Right renal pelvis (tissue), 4 donors: ENCODE data around the gene BTLA. TPM values are rescaled to one million over a fixed set of nuclear protein-coding genes. Genes with fewer than 3 reads are reported as not detected.
"Not testable (repeated sequence)": the region's sequence is repeated elsewhere in the genome, so short reads cannot be mapped to it uniquely, and the experiment has no call there.

ENCODE experiments used
- DNase-seq, 4 donors: peaks; one replicate each; pipeline ENCODE4 v3.0.0-alpha.2; 2013; ENCODE audit warnings: low read depth in 4 of 4, low spot score in 3 of 4, missing footprints in 1 of 4
- polyA plus RNA-seq, 4 donors: library from polyadenylated mRNA; unstranded; fragments of 120-200 nt; gene quantifications; one replicate each; pipeline ENCODE4 v1.2.1, GENCODE V29; 2013; ENCODE audit not compliant: insufficient read length in 4 of 4

Gene BTLA
- polyA plus RNA-seq, 4 donors: 0.25 to 0.73 (median 0.37) TPM

DNA sequence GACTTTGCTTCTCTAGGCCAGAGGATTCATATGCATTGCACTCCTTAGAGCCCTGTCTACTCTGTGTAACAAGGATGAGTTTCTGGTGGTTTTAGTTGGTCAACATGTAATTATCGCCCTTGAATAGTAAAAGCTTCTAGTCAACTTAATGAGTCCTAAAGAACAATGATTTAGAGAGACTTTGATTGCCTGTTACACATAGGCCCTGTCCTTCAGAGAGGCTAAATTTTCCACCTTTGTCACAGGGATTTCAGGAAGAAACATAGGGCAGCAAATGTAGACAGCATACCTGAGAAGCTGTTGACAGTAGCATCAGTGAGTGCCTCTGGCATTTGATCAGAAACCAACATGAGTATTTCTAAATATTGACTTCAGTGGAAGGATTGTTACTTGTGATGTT lies 7.1 kb downstream of the BTLA start:
- no peak for DNase-seq

DNA sequence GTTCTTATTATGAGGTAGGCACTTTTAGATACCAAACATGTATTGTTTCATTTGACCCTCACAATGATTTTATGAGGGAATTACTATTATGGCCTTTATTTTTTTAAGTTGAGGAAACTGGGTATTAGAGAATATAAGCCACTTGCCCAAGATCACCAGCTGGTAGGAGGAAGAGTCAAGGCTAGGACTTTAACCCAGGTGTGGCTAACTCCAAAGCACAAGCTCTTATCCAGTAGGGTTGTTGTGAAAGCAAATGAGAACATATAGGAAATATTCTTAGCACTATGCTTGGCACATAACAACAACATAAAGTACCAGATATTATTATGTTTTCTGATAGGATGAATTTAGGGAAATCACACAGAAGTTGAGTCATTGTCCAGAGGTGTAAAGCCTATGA lies 7.9 kb downstream of the BTLA start:
- no peak for DNase-seq

DNA sequence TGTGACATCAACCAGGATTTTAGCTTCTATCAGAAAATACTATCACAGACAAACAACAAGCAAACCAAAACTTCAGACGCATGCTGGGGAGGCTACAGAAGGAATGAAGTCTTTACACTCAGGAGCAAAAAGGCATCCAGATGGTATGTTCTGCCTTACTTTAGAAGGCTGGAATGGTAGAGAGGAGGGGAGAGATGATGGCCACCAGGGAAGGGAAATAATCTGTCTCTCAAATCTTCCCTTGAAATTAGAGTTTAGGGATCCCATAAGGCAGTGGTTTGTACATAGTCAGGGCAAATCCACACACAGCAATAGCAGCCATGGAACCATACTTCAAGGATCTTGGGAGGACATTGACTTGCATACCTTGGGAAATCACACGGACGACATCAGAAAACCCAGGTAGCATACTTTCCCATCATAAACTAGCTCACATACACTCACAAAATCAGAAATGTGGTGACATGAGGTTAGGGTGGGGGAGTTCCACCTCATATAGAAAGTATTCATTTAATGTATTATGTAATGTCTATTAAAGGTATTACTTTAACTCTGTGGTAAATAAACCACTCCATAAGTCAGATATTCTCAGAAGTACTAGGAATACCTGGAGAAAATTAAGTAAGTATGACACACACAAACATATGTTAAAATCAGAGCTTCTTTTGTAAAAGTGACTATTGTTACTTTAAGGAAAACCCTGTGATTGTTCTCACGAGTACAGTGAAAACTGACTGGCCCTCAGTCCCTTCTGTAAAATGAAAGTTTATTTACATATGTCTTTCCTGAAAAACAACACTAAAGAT lies 9.4 kb downstream of the BTLA start:
- no peak for DNase-seq

DNA sequence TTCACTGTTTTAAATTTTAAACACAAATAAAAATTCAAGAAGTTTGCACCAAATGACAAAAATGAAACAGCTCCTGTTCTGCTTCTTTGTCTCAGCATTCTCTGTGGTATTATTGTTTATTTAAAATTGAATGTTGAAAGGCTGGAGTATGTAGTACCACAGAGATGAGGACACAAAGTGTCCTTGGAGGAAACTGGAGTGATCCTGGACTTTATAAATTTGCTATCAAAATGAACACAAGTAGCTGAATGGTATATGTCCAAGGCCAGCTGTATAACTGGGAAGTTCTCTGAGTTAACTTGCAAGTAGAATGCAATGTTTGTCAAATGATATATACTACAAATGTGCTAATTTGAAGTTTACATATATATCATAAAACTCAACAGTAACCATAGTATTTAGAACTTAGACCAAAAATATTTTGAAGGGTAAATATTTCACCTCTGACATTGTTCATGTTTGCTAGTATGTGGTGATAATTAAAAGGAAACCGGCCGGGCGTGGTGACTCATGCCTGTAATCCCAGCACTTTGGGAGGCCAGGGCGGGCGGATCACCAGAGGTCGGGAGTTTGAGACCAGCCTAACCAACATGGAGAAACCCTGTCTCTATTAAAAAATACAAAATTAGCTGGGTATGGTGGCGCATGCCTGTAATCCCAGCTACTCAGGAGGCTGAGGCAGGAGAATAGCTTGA lies 12.3 kb downstream of the BTLA start:
- DNase-seq: no peak

DNA sequence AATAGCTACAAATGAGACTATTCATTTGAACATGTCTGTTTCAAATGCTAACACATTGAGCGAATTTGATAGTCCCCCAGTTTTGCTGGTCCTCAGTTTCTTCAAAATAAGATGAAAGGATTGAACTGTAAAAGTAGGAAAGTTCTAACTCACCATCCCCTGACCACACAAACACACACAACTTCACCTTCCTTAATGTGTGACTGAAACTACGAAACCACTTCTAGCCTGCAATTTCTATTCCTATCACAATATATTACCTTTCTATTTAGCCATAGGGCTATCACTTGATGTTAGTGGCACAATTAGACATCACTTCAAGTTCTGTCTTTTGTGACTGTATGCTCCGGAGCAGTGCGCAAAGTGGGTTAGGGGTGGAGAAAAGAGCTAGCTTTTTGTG lies 14.9 kb downstream of the BTLA start:
- DNase-seq: no peak

DNA sequence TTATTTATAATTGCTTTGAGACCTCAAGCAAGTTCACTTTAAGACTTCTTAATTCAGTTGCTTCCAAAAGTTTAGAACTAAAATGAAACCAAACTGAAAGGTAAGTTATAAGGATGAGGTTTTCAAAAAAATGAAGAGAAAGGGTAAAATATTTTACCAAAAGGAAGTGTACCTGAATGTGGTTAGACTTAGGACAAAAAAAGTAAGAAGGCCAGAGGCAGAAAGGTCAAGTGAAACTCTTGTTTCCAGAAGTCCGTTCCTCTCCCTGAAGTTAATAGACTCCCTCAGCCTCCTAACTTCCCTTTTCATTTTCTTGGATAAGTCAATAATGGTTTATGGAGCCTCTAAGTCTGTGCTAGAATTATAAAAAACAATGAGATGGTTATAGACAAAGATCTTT lies 16.6 kb downstream of the BTLA start:
- no peak for DNase-seq

DNA sequence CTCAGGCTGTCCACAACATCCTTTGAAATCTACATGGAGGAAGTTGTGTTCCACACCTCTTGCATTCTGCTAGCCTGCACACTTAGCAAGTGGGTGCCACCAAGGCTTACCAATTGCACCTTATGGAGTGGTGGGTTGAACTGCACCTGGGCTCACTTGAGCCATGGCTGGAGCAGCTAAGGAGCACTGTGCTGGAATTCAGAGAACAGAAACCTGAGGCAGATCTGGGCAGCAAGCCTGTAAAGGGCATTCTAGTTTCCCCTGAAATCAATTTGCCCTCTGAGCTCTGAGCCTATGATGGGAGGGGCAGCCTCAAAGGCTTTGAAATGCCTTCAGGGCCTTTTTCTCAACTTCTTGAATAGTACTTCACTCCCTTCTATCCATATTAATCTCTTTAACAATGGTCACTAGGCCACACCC lies 18.0 kb downstream of the BTLA start:
- DNase-seq: no peak

DNA sequence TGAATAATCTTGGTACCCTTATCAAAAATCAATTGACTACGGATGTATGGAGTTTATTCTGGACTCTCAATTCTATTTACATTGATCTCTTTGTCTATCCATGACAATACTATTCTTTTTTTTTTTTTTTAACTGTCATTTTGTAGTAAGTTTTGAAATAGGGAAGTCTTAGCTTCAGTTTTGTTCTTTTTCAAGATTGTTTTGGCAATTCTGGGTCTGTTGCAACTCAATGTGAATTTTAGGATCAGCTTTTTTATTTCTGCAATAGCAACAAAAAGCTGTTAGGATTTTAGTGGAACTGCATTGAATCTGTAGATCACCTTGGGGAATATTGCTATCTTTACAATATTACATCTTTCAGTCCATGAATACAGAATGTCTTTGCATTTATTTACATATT lies 21.4 kb downstream of the BTLA start:
- no peak for DNase-seq

DNA sequence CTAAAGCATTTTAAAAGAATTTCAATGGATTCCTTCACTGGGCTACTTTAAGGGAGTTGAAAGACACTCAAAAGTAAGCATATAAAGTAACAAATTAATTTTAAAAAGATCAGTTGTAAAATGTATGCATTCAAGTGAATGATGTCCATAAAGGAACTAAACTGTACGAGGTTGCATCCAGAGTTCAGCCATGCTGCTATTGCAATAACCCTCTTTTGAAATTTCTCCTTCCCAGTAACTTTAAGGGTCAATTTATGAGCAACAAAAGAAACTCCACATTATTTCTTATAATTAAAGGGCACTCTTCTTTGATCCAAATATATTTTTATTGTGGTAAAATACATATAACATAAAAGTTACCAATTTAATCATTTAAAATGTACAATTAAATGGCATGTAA lies 22.9 kb downstream of the BTLA start:
- no peak for DNase-seq

DNA sequence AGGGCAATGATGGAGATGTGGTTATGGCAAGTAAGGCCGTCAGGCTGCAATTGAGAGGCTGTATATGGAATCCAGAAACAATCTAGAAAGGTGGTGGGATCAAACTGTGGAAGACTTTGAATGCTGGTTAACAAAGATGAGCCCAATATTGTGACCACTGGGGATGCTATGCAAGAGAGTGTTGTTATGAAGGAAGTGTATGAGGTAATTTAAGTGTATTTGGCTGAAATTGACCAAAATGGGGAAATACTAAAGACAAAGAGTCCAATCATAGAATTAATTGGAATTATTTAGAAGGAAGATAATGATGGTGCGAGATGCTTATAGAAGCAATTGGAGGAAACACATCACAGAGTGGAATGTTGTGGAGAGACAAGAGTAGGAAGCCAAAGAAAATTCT lies 24.5 kb downstream of the BTLA start:
- no peak for DNase-seq

DNA sequence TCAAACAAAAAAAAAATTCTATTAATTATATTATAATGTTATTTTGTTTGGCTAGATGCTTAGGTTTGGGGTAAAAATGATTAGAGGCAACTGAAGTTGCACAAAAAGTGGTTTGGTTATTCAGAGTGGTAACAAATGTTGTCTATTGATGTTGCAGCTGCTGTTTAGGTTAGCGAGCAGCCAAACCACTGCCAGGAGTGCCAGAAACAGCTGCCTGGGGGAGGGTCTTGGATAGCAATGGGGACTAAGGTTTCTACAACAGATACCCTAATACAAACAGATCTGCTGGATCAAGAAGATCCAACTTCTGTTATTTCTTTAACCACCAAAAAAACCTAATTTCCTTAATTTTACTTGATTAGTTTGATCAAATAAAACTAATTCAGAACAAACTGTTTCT lies 26.6 kb downstream of the BTLA start:
- DNase-seq: no peak

DNA sequence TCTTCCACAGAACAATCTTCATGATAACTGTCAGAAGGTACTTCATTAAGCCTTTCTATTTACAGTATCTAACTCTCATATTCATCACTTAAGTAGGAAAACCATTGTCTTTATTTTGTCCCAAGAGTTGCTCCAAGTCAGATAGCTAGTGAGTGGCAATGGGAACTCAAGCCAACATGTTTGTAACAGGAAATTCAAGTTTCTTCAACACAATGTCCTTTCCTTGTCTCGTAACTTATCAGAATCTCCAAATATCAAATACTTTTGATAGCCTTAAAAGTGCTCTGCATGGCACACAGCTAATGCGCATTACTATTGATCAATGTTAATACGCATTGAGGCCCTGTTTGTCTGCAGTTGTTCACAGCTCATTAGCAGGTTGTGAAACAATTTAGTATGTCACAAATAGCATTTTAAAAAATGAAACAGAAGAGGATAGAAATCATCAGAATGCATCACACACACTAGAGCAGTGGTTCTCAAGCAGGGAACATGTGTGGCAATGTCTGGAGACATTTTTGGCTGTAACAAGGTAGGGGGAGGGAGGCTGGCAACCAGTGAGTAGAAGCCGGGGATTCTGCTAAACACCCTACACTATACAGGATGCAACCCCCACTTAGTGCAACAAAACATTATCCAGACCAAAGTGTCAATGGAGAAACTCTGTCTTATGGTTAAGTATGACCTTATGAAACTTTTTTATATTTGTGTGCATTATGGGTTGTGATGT lies 27.5 kb downstream of the BTLA start:
- no peak for DNase-seq

DNA sequence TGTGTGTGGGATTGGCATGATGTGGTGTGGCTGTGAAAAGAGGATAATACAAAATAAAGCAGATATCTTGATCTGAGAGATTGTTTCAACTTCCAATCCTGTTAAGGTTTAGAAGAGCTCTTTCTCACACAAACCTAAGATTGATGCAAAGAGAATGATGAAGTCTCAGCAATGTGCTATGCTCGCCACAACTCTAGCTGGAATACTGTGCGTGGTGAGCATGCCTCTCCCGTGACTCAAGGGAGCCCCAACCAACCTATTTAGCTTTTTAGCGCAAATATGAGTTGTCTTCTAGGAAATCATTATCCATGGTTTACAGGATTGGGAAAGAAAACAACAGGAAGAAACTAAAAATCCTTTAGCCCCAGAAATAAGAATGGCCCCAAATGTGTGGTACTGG lies 28.5 kb downstream of the BTLA start:
- no peak for DNase-seq

DNA sequence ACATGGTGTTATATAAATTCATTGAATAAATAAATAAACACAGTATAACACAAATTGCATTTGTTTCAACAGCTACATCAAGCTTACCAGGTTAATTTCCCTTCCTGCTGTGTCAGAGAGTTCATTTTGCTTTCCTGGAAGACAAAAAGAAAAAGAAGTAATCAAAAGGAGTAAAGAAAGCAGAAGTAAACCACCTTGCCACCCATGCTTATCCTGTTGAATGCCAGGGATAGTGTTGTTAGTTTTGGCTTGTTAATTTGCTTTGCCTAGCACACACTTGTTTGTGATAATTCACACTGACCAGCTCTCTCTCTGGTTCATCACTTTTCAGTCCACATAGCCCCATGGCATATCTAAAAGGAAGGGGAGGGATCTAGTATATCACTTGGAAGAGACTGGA lies 29.6 kb downstream of the BTLA start:
- DNase-seq: no peak

DNA sequence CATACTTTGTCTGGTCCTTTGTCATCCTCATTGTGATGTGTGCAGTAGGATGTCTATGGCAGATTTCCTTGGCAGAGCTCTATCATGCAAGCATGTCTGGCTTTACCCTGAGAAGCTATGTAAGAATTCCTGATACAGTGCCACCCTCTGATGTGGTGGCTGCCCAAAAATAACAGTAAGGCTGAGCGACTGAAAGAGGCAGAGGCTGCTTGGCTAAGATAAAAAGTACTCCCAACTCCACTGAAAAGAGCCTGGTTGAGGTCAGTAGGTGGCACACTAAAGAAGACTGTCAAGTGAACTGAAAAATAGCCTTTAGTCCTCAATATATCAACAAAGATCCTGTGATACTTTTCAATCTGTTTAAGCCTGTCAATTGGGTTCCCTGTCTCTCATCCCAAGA lies 31.7 kb downstream of the BTLA start:
- no peak for DNase-seq

DNA sequence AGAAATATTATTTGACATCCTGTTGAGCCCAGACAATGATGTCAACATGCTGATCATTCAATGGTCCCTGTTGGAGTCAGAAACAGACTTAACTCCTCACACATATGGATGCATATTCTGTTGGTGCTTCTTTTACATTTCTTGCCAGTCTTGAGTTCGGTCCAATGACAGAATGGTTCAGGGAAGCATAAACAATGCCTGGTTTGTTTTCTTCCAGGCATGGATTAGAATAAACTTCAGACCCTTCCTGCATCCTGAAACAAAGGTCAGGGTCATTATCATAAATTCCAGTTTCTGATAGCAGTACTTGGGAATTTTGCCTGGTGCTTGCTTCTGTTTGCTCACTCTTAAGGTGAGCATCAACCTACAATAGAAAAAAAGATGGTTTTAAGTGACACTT lies 33.3 kb downstream of the BTLA start:
- DNase-seq: no peak

DNA sequence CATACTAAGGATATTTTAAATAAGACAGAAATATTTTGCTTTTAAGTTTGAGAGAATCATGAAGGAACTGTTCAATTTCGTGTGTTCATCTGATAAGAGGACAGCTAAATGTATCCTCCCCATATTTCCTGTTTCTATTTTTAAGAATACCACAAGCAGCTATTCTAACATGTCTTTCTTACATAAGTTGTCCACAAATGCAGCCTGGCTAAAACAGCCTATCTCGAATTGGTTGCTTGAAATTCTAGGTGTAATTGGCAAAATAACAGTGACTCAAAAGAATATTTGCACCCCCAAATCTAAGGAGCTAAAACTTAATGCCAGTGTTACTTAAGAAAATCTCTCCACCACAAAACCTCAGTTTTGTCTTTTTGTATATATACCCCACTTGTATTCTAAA lies 35.0 kb downstream of the BTLA start:
- DNase-seq: no peak

DNA sequence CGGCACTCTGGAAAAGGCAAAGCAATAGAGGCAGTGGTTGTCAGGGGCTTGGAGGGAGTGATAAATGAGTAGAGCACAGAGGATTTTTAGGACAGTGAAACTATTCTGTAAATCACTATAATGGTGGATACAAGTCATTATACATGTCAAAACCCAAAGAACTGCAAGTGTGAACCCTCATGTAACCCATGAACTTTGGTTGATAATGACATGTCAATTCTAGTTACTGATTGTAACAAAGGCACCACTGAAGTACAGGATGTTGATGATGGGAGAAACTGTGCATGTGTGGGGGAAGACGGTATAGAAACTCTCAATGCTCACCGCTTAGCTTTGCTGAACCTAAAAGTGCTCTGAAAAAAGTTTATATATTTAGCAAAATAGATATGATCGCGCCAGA lies 36.0 kb downstream of the BTLA start:
- DNase-seq: no peak

DNA sequence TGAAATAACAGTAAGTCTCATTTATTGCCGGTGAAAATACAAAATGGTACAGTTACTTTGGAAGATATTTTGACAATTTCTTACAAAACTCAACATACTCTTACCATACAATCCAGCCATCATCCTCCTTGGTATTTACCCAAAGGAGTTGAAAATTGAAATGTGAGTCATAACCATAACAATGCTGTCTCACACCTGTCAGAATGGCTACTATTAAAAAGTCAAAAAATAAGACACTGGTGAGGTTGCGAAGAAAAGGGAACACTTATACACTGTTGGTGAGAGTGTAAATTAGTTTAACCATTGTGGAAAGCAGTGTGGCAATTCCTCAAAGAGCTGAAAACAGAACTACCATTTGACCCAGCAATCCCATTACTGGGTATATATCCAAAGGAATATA lies 37.5 kb downstream of the BTLA start:
- not testable (repeated sequence) for DNase-seq

DNA sequence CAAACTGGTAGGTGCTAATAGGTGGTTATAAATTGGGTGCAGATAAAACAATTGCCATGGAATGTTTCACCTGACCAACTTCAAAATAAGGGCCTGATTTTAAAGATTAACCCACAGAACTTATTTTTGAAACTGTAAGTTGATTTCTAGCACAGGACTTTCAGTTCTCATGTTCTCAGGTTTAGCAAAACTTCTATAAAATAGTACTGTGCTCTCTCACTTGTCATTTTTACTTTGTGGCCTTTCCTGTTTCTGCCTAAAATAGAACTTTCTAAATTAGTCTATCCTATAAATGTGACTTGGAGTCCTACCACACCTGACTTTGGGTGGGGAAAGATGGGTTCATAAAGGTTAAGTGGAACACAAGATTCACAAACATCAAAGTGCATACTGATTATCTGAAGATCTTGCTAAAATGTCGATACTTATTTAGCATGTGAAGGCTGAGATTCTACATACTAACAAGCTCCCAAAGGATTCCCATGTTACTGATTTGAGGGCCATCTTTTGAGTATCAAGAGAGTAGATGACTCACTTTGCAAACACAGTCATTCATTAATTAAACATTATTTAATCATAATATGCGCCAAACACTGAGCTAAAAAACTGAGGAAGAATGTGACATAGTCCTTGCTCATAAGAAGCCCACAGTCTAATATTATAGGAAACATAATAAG lies 38.6 kb downstream of the BTLA start:
- no peak for DNase-seq

DNA sequence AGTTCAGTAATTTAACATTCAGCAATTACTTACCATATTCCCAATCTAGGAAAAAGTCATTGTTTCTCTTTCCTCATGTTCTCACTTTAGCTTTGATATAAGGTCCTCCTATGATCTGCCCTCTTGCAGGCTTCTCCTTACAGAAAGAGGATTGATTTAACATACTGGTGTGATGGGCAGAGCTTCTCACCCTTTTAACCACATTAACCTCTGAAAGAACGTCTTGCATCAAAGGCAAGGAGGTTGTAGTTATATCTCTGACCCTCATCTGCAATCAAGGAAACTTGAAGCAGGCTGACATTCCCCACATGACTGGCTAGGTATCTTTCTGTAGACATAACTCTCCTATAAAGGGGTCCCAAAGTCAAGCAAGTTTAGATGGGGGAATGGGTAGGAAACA lies 39.5 kb downstream of the BTLA start:
- DNase-seq: no peak
